GM23338 (cell line): ENCODE measurements around the gene RBPMS2. TPM values are rescaled to one million over a fixed set of nuclear protein-coding genes. Genes with fewer than 3 reads are reported as not detected.

ENCODE experiments used
- ATAC-seq: fragments of 200-7000 bp; cut with Tn5 transposase; 3 replicates; pipeline ENCODE4 v1.9.1; 2020
- DNase-seq: peaks from one replicate; pipeline ENCODE4 v3.0.0-alpha.2; 2015; ENCODE audit warnings: low spot score
- H2AFZ ChIP-seq: fragments of 200-600 bp; sonication (generic); 2 replicates; pipeline ENCODE4 v1.8.0; 2016; ENCODE audit warnings: antibody characterized with exemption, mild to moderate bottlenecking, moderate library complexity
- H3F3A ChIP-seq: fragments of 200-600 bp; sonication (generic); replicated peaks from 2 replicates; pipeline ENCODE4 v1.8.0; 2017; ENCODE audit warnings: antibody characterized with exemption, mixed run types, low read depth
- H3K27ac ChIP-seq: fragments of 200-600 bp; sonication (generic); 2 replicates; pipeline ENCODE4 v1.6.1; 2016; ENCODE audit warnings: low read depth
- H3K27me3 ChIP-seq: fragments of 200-600 bp; sonication (generic); 2 replicates; pipeline ENCODE4 v1.8.0; 2016; ENCODE audit warnings: mild to moderate bottlenecking, mixed run types, moderate library complexity; ENCODE audit not compliant: insufficient read depth
- H3K36me3 ChIP-seq: fragments of 200-600 bp; sonication (generic); 2 replicates; pipeline ENCODE4 v1.8.0; 2016; ENCODE audit warnings: mild to moderate bottlenecking; ENCODE audit not compliant: insufficient read depth
- H3K4me1 ChIP-seq: fragments of 200-600 bp; sonication (generic); 2 replicates; pipeline ENCODE4 v1.8.0; 2016; ENCODE audit warnings: mild to moderate bottlenecking, moderate library complexity; ENCODE audit not compliant: insufficient read depth
- H3K4me2 ChIP-seq: fragments of 200-600 bp; sonication (generic); 2 replicates; pipeline ENCODE4 v1.7.1; 2017; ENCODE audit warnings: mixed run types
- H3K4me3 ChIP-seq: fragments of 200-600 bp; sonication (generic); 2 replicates; pipeline ENCODE4 v1.6.1; 2016; ENCODE audit warnings: mixed run types
- H3K79me2 ChIP-seq: fragments of 200-600 bp; sonication (generic); replicated peaks from 2 replicates; pipeline ENCODE4 v1.8.0; 2017; ENCODE audit warnings: mild to moderate bottlenecking; ENCODE audit not compliant: insufficient read depth
- H3K9me2 ChIP-seq: fragments of 200-600 bp; sonication (generic); 2 replicates; pipeline ENCODE4 v1.8.0; 2017; ENCODE audit not compliant: insufficient read depth
- H4K20me1 ChIP-seq: fragments of 200-600 bp; sonication (generic); replicated peaks from 2 replicates; pipeline ENCODE4 v1.8.0; 2017; ENCODE audit warnings: mild to moderate bottlenecking; ENCODE audit not compliant: insufficient read depth
- H3K27ac Mint-ChIP-seq: 2 replicates; pipeline ENCODE4 v1.8.0; 2020; ENCODE audit warnings: inconsistent platforms, mild to moderate bottlenecking, moderate library complexity, mixed read lengths
- H3K27me3 Mint-ChIP-seq: 3 replicates; pipeline ENCODE4 v1.8.0; 2022; ENCODE audit warnings: low read depth, mild to moderate bottlenecking, moderate library complexity, mixed read lengths, inconsistent platforms; ENCODE audit not compliant: insufficient read depth, poor library complexity
- H3K36me3 Mint-ChIP-seq: 3 replicates; pipeline ENCODE4 v1.8.0; 2021; ENCODE audit warnings: low read depth, mild to moderate bottlenecking, inconsistent platforms, moderate library complexity, mixed read lengths
- H3K4me1 Mint-ChIP-seq: 3 replicates; pipeline ENCODE4 v1.8.0; 2020; ENCODE audit warnings: mild to moderate bottlenecking, inconsistent platforms, mixed read lengths
- H3K4me3 Mint-ChIP-seq: 3 replicates; pipeline ENCODE4 v1.8.0; 2021; ENCODE audit warnings: moderate library complexity, mild to moderate bottlenecking, inconsistent platforms, mixed read lengths
- H3K9me3 Mint-ChIP-seq: 3 replicates; pipeline ENCODE4 v1.8.0; 2020; ENCODE audit warnings: moderate library complexity, mild to moderate bottlenecking, inconsistent platforms, mixed read lengths
- CREB1 ChIP-seq: fragments of 250-450 bp; sonication (Bioruptor Pico); IDR thresholded peaks from 2 replicates; pipeline ENCODE4 v1.5.0; 2020; ENCODE audit warnings: low read depth, mild to moderate bottlenecking, moderate library complexity
- CTCF ChIP-seq, 2 experiments: fragments of 200-600 bp in 1 of 2; sonication (generic) in 1 of 2; conservative IDR thresholded peaks; 2 replicates each; pipeline versions ENCODE4 v1.5.1 to v1.6.1; 2016 to 2017; ENCODE audit warnings: antibody characterized with exemption in 2 of 2, low read depth in 2 of 2, mild to moderate bottlenecking in 2 of 2, moderate library complexity in 1 of 2
- EZH2 ChIP-seq: fragments of 200-600 bp; sonication (generic); IDR thresholded peaks from one replicate; pipeline ENCODE4 v1.8.0; 2017; ENCODE audit warnings: antibody characterized with exemption, mild to moderate bottlenecking, low read depth; ENCODE audit not compliant: unreplicated experiment
- EZH2phosphoT487 ChIP-seq: fragments of 200-600 bp; sonication (generic); IDR thresholded peaks from one replicate; pipeline ENCODE4 v1.8.1; 2018; ENCODE audit warnings: antibody characterized with exemption; ENCODE audit not compliant: unreplicated experiment
- JUNB ChIP-seq: IDR thresholded peaks from one replicate; pipeline ENCODE4 v1.6.1; 2016; ENCODE audit warnings: antibody characterized with exemption; ENCODE audit not compliant: unreplicated experiment
- NANOG ChIP-seq: IDR thresholded peaks from 2 replicates; pipeline ENCODE4 v1.6.1; 2016; ENCODE audit warnings: antibody characterized with exemption, borderline replicate concordance
- POLR2AphosphoS5 ChIP-seq: IDR thresholded peaks from 2 replicates; pipeline ENCODE4 v1.6.1; 2016; ENCODE audit warnings: antibody characterized with exemption, low read depth
- REST ChIP-seq: IDR thresholded peaks from one replicate; pipeline ENCODE4 v1.6.1; 2018; ENCODE audit warnings: antibody characterized with exemption; ENCODE audit not compliant: unreplicated experiment
- ZNF331 ChIP-seq: fragments of 250-450 bp; sonication (Bioruptor Pico); IDR thresholded peaks from 2 replicates; pipeline ENCODE4 v1.5.0; 2020; ENCODE audit warnings: low read depth, mild to moderate bottlenecking, moderate library complexity
- ZNF462 ChIP-seq: fragments of 250-450 bp; sonication (Bioruptor Pico); IDR thresholded peaks from 2 replicates; pipeline ENCODE4 v1.5.0; 2020; ENCODE audit warnings: mild to moderate bottlenecking, moderate library complexity
- polyA plus RNA-seq: library from polyadenylated mRNA; unstranded; fragments of >200 nt; fragmentation: Nextera tagmentation; extraction: Ambion mirVana; gene quantifications from 2 replicates; pipeline ENCODE4 v1.2.1, GENCODE V29; 2016
- total RNA-seq: library from RNA; depleted of rRNA; stranded (reverse); fragments of >200 nt; shearing (Covaris generic); gene quantifications from 2 replicates; pipeline ENCODE4 v1.2.3, GENCODE V29; 2014

RBPMS2 gene
- total and polyA plus RNA-seq, 2 experiments from 2014 or later = 53.3 to 171 TPM

- H2AFZ ChIP-seq = no peak overlapping the region
- peaks cover 60% of the 10 kb centered on the region for H3F3A ChIP-seq
- H3K27me3 Mint-ChIP-seq = peaks cover 24% of the 10 kb centered on the region
- peaks cover 52% of the 10 kb centered on the region for H3K36me3 ChIP-seq
- H4K20me1 ChIP-seq = peaks cover 82% of the 10 kb centered on the region
- peak overlapping the region; percentile 33 for H3K27ac ChIP-seq
- peaks cover 45% of the 10 kb centered on the region for H3K4me1 ChIP-seq
- ATAC-seq (no peak), DNase-seq (no peak)
- peak overlapping the region; percentile 58; the same call in 1 of the 2 replicates for H3K27ac Mint-ChIP-seq
- H3K27me3 ChIP-seq = no peaks in the 10 kb centered on the region
- H3K4me2 ChIP-seq = no peak overlapping the region; the same call in 1 of the 2 replicates
- peaks cover 80% of the 10 kb centered on the region for H3K4me1 Mint-ChIP-seq
- no peaks in the 10 kb centered on the region for H3K9me2 ChIP-seq
- H3K9me3 Mint-ChIP-seq = no peaks in the 10 kb centered on the region
- H3K4me3 Mint-ChIP-seq = peak overlapping the region; percentile 3; the same call in 1 of the 3 replicates
- no peak overlapping the region for H3K4me3 ChIP-seq
- H3K36me3 Mint-ChIP-seq = peaks cover 89% of the 10 kb centered on the region
- H3K79me2 ChIP-seq = peaks cover 98% of the 10 kb centered on the region
- TF ChIP-seq ZNF462 (CRISPR knock-in tag) = no peak
- TF ChIP-seq EZH2 = no peak
- TF ChIP-seq NANOG = no peak
- TF ChIP-seq EZH2phosphoT487 = no peak
- no peak for TF ChIP-seq CREB1 (CRISPR knock-in tag)
- TF ChIP-seq JUNB = no peak
- no peak for TF ChIP-seq CTCF (conservative IDR thresholded peaks at IDR 0.05; ENCODE audit: low read depth in 2 of 2)
- TF ChIP-seq REST = no peak
- TF ChIP-seq ZNF331 (CRISPR knock-in tag) = no peak
- no peak for TF ChIP-seq POLR2AphosphoS5
These were observed 79.8 kb downstream of the RBPMS2 start for GRCh38 chr15:64695561-64695992.
